Esophagus muscularis mucosa (tissue), 4 donors: ENCODE measurements around the gene CSGALNACT2.

ENCODE experiments used
- EP300 ChIP-seq: sonication (generic); formaldehyde crosslinking; IDR thresholded peaks from one replicate; pipeline ENCODE4 v1.6.1; 2017; ENCODE audit warnings: antibody characterized with exemption
- POLR2A ChIP-seq: fragments of 450-650 bp; IDR thresholded peaks from one replicate; pipeline ENCODE4 v1.6.1; 2017; ENCODE audit warnings: antibody characterized with exemption, moderate library complexity, mild to moderate bottlenecking, low read depth
- POLR2AphosphoS5 ChIP-seq, 2 donors: sonication (generic); formaldehyde crosslinking; IDR thresholded peaks; one replicate each; pipeline ENCODE4 v1.6.1; 2017; ENCODE audit warnings: antibody characterized with exemption in 2 of 2
- TF ChIP-seq, protein P1 (sequence below), 3 experiments: fragments of 200-600 bp in 2 of 3; fragments of 450-650 bp in 1 of 3; sonication (generic) in 2 of 3; IDR thresholded peaks; one replicate each; pipeline ENCODE4 v1.5.1; 2017 to 2019; ENCODE audit warnings: antibody characterized with exemption in 3 of 3, mild to moderate bottlenecking in 2 of 3, moderate library complexity in 1 of 3

DNA sequence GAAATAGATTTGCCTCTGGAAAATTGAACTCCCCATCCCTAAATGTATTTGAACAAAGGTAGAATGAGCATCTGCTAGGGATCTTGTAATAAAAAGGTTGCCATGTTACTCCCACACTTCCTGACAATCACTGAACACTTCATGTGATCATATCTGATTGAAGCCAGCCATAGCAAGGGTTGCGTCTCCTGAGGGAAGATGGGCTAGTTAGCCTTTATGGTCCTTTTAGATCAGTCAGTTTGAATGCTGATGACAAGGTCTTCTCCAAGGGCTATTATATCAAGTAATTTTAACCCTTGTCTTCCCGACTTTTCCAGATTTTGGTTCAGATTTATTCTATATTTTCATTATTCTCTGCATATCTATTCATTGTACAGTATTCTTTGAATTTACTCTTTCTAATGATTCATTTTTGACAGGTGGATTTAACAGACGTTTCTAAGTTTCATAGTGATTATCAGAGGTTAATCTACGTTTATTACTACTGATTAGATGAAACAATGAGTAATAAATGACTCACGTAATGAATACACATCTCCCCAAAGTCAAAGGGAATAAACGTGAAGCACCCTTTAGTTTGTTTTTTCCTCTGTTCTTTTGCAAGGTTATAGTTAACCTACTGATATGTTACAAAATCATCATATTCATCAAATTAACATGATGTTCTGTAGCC lies 28.1 kb downstream of the CSGALNACT2 start:
- TF ChIP-seq, protein P1, sequence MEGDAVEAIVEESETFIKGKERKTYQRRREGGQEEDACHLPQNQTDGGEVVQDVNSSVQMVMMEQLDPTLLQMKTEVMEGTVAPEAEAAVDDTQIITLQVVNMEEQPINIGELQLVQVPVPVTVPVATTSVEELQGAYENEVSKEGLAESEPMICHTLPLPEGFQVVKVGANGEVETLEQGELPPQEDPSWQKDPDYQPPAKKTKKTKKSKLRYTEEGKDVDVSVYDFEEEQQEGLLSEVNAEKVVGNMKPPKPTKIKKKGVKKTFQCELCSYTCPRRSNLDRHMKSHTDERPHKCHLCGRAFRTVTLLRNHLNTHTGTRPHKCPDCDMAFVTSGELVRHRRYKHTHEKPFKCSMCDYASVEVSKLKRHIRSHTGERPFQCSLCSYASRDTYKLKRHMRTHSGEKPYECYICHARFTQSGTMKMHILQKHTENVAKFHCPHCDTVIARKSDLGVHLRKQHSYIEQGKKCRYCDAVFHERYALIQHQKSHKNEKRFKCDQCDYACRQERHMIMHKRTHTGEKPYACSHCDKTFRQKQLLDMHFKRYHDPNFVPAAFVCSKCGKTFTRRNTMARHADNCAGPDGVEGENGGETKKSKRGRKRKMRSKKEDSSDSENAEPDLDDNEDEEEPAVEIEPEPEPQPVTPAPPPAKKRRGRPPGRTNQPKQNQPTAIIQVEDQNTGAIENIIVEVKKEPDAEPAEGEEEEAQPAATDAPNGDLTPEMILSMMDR (IDR thresholded peaks at IDR 0.05), result no peak
- TF ChIP-seq POLR2A (no peak), POLR2AphosphoS5 (IDR thresholded peaks at IDR 0.05) (no peak), EP300 (no peak)
